ENCODE data around the gene HAUS6.
"Not testable (repeated sequence)": the region's sequence is repeated elsewhere in the genome, so short reads cannot be mapped to it uniquely, and the experiment has no call there.

HAUS6 gene

DNA sequence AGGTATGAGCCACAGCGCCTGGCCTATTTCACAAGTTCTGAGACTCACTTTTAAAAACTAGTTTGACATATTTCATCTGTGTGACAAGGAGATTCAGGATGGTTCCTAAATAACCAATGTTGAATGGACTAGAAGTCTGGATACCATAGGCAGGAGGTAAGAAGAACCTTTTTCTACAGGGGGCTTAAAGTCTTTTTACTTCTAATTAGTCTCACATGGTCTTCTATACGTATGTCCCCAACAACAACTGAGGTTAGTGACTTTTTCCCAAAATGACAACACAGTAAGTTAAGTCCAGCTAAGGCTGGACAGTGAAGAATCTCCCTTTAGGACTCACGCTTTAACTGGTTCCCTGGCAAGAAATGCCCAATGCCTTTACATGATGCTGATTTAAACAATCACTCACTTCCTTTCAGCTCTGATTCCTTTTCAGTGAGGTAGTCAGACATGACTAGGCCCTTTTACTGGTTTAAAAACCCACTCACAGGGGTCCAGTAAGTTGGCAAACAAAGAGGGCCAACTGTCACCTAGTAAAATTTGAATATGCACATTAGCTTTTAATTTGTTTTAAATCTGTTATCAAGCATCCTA, 12.1 kb upstream of the HAUS6 start:
- DNase-seq = no peak

DNA sequence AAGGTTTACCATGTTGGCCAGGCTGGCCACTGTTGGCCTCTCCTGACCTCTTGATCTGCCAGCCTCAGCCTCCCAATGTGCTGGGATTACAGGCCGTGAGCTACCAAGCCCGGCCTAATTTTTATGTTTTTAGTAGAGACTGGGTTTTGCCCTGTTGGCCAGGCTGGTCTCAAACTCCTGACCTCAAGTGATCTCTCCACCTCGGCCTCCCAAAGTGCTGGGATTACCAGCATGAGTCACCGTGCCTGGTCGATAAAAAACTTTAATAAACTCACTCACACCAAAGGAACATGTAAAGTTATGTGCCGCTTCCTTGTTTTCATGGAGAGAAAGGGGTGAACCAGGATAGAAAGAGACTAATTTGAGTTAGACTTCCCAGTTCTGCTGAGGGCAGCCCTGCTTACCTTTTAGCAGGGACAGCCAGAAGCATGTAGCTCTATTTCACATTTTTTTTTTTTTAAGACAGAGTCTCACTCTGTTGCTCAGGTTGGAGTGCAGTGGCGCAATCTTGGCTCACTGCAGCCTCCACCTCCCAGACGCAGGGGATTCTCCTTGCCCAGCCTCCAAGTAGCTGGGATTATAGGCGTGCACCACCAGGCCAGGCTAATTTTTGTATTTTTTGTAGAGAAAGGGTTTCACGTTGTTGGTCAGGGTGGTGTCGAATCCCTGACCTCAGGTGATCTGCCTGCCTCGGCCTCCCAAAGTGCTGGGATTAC, 11.4 kb upstream of the HAUS6 start:
- DNase-seq = no peak

DNA sequence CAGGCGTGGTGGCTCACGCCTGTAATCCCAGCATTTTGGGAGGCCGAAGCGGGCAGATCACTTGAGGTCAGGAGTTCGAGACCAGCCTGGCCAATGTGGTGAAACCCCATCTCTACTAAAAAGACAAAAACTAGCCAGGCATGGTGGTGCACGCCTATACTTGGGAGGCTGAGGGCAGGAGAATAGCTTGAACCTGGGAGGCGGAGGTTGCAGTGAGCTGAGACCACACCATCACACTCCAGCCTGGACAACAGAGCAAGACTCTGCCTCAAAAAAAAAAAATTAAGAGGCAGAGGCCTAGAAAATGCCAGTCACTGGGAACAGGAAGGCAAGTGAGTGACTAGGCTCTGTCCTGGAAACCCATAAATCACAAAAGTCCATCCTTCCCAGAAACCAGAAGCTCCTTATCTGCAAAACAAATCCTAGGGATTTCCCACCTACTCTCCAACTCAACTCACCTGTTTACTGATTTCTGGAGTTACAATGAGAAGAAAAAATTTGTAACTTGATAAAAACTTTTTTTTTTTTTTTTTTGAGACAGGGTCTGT, 10.4 kb upstream of the HAUS6 start:
- DNase-seq = not testable (repeated sequence)

- no peak for DNase-seq
Measured at GRCh38 chr9:19108038-19108437, 5.3 kb upstream of the HAUS6 start.

DNA sequence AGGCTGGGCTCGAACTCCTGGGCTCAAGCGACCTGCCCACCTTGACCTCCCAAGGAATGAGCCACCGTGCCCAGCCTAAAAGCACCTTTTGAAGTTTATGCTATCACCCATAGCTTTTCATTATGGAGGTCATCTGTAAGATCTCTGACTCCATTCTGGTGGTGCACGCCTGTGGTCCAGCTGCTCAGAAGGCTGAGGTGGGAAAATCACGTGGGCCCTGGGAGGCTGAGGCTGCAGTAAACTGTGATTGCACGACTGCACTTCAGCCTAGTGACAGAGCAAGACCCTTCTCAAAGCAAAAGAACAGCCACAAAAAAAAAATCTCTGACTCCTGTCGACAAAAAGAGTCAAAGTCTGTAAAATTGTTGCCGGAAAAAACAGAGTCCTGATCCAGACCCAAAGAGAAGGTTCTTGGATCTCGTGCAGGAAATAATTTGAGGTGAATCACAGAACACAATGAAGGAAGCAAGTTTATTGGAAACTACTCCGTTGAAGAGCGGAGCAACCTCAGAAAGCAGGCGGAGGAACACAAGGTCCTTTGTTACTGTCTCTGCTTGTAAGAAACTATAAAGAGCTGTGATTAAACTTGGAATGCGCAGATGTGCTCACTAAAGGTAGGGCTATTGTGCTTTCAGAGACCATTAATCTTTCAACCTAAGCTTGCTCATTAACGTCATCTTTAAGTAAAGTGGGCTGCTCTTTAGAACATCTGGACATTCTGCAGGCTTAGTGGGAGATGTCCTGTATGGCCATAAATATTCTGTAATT, 2.0 kb upstream of the HAUS6 start:
- DNase-seq = no peak

- DNase-seq = no peak
Measured at GRCh38 chr9:19102181-19102630, 498 bp downstream of the HAUS6 start.

GRCh38 chr9:19101203-19101602, 1.5 kb downstream of the HAUS6 start:
- DNase-seq = no peak

GRCh38 chr9:19097431-19097830, 5.3 kb downstream of the HAUS6 start:
- not testable (repeated sequence) for DNase-seq

DNA sequence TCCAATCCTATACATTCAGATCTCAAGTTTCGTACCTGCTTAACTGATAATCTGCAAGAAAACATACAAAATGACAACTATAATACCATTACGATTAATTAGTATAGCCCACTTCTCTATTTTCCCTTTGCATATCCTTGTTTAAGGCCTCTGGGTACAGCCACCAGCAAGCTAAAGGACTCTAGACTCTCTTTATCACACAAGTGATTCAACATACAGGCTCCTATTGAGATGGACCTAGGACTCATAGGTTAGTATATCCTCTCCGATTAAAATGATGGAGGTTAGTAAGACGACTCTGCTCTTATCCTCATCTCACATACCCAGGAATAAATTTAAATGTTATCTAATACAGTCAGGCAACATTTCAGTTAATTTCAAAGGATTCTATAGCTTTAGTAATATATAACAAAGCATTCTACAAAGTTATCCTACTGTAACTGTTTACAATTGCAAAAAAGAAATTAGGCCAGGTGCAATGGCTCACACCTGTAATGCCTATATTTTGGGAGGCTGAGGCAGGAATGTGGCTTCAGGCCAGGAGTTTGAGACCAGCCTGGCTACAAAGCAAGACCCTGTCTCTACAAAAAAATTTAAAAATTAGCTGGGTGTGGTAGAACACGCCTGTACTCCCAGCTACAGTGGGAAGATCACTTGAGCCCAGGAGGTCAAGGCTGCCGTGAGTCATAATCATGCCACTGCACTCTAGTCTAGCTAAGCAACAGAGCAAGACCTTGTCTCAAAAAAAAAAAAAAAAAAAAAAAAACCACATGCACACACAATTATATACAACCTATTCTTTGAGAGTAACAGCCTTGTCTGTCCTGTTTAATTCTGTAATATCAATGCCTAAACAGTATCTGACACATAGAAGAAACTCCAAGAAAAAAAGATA, 15.4 kb downstream of the HAUS6 start:
- DNase-seq = no peak

DNA sequence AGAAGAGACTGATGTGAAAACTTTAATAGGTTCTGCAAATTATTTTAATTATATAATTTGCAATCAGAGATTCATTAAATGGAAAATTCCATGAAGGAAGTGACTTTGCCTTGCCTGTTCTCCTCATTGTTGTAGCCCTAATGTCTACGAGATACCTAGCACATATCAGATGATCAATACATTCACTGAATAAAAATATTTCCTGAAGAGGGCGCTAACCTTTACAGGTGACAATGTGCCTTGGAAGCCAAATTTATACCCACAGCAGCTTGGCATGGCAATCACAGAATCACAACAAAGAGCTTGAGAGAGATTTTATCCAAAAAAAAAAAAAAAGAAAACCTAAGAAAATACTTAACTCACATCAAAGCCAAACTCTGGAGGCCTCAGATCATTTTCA, 17.4 kb downstream of the HAUS6 start:
- no peak for DNase-seq

- no peak for DNase-seq
Measured at GRCh38 chr9:19074836-19075235, 27.9 kb downstream of the HAUS6 start.

- no peak for DNase-seq
Measured at GRCh38 chr9:19074229-19074628, 28.5 kb downstream of the HAUS6 start.

DNA sequence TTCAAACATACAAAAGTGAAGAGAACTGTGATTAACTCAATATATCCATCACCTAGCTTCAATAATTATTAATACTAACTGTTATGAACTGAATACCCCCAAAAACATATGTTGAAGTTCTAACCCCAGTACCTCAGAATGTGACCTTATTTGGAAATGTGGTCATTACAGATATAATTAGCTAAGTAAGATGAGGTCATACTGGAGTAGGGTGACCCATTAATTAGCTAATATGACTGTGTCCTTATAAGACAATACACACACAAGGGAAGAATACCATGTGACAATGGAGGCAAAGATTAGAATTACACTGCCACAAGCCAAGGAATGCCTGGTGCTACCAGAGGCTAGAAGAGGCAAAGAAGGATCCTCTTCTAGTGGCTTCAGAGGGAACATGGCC, 45.7 kb downstream of the HAUS6 start:
- no peak for DNase-seq

DNA sequence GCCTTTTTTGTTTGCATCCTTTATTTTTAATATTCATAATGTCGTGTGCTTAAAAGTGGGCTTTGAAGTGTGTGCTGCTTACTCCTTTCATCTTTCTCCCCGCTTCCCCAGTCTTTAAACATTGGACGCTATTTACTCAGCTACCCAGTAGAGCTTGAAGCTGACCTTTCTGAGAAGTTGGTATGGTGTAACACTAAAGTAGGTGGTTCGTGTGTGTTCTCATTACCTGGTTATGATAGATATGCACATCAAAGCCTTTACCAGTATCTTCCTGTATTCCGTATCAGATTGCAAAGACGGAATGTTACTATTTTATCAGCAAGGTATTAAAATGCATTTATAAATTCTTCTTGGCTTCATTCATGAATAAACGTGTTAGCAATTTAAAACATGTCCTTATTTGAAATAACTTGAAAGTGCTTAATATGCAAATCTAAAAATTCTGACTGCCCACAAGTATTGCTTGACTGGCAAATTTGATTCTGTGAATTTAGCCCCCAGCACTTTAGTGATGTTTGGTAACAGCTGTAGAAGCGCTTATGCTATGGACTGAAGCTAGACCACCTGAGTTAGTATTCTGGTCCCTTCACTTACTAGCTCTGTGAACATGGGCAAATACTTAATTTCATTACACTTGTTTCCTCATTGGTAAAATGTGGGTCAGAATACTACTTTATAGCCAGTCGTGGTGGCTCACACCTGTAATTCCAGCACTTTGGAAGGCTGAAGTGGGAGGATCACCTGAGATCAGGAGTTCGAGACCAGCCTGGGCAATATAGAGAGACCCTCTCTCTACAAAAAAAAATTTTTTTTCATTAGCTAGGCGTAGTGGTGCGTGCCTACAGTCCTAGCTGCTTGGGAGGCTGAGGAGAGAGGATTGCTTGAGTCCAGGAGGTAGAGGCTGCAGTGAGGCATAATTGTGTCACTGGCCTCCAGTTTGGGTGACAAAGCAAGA, 51.8 kb downstream of the HAUS6 start:
- DNase-seq = no peak

GRCh38 chr9:19049917-19050636, 52.6 kb downstream of the HAUS6 start:
- no peak for DNase-seq

GRCh38 chr9:19048966-19049916, 53.5 kb downstream of the HAUS6 start, which contains the start of gene RRAGA:
Gene RRAGA (plus strand): TSS chr9:19049427. CDS start chr9:19049660, 233 bp downstream.
- peak; percentile 77 for DNase-seq

DNA sequence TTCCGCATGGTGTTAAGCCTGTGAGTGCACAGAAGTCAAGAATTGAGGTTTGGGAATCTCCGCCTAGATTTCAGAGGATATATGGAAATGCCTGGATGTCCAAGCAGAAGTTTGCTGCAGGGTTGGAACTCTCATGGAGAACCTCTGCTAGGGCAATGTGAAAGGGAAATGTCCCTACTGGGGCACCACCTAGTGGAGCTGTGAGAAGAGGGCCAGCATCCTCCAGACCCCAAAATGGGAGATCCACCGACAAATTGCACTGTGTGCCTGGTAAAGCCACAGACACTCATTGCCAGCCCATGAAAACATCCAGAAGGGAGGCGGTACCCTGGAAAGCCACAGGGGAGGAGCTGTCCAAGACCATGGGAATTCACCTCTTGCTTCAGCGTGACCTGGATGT, 66.1 kb downstream of the HAUS6 start:
- no peak for DNase-seq

DNA sequence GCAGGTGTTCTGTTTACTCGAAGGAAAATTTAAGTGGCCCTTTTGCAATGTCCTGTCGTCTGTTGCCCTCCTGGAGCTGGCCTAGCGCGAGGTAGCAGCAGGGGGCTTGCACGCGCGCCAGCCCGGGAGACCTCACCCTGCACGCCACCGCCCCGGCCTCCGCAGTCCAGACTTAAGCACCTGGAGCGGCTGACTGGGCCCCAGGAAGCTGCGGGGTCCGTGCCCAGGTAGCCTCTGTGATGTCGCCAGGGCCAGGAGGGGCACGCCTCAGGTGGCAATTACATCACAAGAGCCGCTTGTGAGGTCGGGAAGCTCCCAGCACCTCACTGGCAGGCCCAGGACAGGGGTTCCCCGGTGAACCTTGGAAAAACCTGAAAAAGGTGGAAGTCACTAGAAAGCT, 69.7 kb downstream of the HAUS6 start, which contains the start of gene SAXO1:
TSS of gene SAXO1 (minus strand) at position 195 of the 400 bp plus-strand sequence. CDS start 301 bp downstream, outside the sequence.
- DNase-seq = no peak

DNA sequence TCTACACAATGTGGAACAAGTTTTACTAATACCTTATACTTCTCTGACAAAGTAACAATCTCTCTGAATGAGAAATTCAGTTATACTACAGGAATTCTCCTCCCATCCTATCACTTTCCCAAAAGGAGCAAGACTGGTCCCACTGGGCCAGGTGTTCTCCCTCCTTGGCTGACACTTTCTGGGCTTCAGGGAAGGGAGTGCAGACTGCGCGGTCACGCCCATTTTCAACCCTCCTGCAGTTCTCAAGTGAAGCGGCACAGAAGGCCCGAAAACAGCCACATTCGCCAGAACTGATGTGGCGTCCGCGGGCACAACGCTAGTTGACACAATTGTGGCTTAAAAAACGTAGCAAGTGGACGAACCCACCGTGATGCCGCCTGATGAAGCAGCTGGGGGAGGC, 70.3 kb downstream of the HAUS6 start:
- DNase-seq = no peak
